DOHH2 (cell line): Measurements from ENCODE around the gene ZNF304.

Source experiments
- H3F3A ChIP-seq: fragments of 200-600 bp; sonication (generic), shearing (Covaris generic); 2 replicates; pipeline ENCODE4 v1.6.0; 2016; ENCODE audit warnings: antibody characterized with exemption, mild to moderate bottlenecking; ENCODE audit not compliant: control insufficient read depth, insufficient read depth
- H3K27ac ChIP-seq: fragments of 200-600 bp; sonication (generic); 2 replicates; pipeline ENCODE4 v1.5.1; 2014; ENCODE audit warnings: low read depth, mild to moderate bottlenecking, low read length, moderate library complexity
- H3K27me3 ChIP-seq: fragments of 200-600 bp; sonication (generic); 2 replicates; pipeline ENCODE4 v1.6.1; 2014; ENCODE audit warnings: mild to moderate bottlenecking, low read length, mixed read lengths; ENCODE audit not compliant: control insufficient read depth
- H3K36me3 ChIP-seq: fragments of 200-600 bp; sonication (generic); 2 replicates; pipeline ENCODE4 v1.6.1; 2014; ENCODE audit warnings: mild to moderate bottlenecking, low read length, moderate library complexity, mixed read lengths; ENCODE audit not compliant: control insufficient read depth
- H3K4me1 ChIP-seq: fragments of 200-600 bp; sonication (generic); 2 replicates; pipeline ENCODE4 v1.6.1; 2014; ENCODE audit warnings: mild to moderate bottlenecking, low read length, mixed read lengths; ENCODE audit not compliant: control insufficient read depth
- H3K4me2 ChIP-seq: fragments of 200-600 bp; sonication (generic); 2 replicates; pipeline ENCODE4 v1.6.0; 2014; ENCODE audit warnings: mild to moderate bottlenecking, low read length, moderate library complexity
- H3K4me3 ChIP-seq: fragments of 200-600 bp; sonication (generic); 2 replicates; pipeline ENCODE4 v1.5.1; 2014; ENCODE audit warnings: mild to moderate bottlenecking, low read length, mixed read lengths
- H3K79me2 ChIP-seq: fragments of 200-600 bp; sonication (generic); 2 replicates; pipeline ENCODE4 v1.6.1; 2014; ENCODE audit warnings: mild to moderate bottlenecking, low read length, mixed read lengths; ENCODE audit not compliant: control insufficient read depth
- H3K9me2 ChIP-seq: fragments of 200-600 bp; sonication (generic); replicated peaks from 2 replicates; pipeline ENCODE4 v1.6.1; 2014; ENCODE audit warnings: mild to moderate bottlenecking, low read length, mixed read lengths; ENCODE audit not compliant: control insufficient read depth
- H3K9me3 ChIP-seq: fragments of 200-600 bp; sonication (generic); 2 replicates; pipeline ENCODE4 v1.6.1; 2014; ENCODE audit warnings: antibody characterized with exemption, low read length, mixed read lengths; ENCODE audit not compliant: control insufficient read depth, insufficient read depth
- H4K20me1 ChIP-seq: fragments of 200-600 bp; sonication (generic); 2 replicates; pipeline ENCODE4 v1.6.0; 2014; ENCODE audit warnings: low read depth, mild to moderate bottlenecking, antibody characterized with exemption, low read length, moderate library complexity; ENCODE audit not compliant: control insufficient read depth, insufficient read depth
- EZH2phosphoT487 ChIP-seq: fragments of 200-600 bp; sonication (generic); IDR thresholded peaks from 2 replicates; pipeline ENCODE4 v1.6.1; 2017; ENCODE audit warnings: borderline replicate concordance, mild to moderate bottlenecking, antibody characterized with exemption, low read length, moderate library complexity, mixed read lengths
- TF ChIP-seq, protein P1 (sequence below): fragments of 200-600 bp; sonication (generic); IDR thresholded peaks from one replicate; pipeline ENCODE4 v1.5.1; 2014; ENCODE audit warnings: antibody characterized with exemption, mild to moderate bottlenecking, low read depth, low read length; ENCODE audit not compliant: poor library complexity, severe bottlenecking

The ZNF304 gene

GRCh38 chr19:57398868-57399267 lies 47.8 kb downstream of the ZNF304 start:
- H3K4me3 ChIP-seq = no peak overlapping the region
- H3K27ac ChIP-seq = no peak overlapping the region
- no peaks in the 10 kb centered on the region for H3K9me2 ChIP-seq
- 0 out of 2 replicates have a peak, but pooled peaks cover 3% of the 10 kb centered on the region for H3K36me3 ChIP-seq
- peaks cover 32% of the 10 kb centered on the region for H3K9me3 ChIP-seq
- TF ChIP-seq EZH2phosphoT487 = no peak
- TF ChIP-seq, protein P1, sequence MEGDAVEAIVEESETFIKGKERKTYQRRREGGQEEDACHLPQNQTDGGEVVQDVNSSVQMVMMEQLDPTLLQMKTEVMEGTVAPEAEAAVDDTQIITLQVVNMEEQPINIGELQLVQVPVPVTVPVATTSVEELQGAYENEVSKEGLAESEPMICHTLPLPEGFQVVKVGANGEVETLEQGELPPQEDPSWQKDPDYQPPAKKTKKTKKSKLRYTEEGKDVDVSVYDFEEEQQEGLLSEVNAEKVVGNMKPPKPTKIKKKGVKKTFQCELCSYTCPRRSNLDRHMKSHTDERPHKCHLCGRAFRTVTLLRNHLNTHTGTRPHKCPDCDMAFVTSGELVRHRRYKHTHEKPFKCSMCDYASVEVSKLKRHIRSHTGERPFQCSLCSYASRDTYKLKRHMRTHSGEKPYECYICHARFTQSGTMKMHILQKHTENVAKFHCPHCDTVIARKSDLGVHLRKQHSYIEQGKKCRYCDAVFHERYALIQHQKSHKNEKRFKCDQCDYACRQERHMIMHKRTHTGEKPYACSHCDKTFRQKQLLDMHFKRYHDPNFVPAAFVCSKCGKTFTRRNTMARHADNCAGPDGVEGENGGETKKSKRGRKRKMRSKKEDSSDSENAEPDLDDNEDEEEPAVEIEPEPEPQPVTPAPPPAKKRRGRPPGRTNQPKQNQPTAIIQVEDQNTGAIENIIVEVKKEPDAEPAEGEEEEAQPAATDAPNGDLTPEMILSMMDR = no peak
- no peaks in the 10 kb centered on the region for H3F3A ChIP-seq
- no peaks in the 10 kb centered on the region for H4K20me1 ChIP-seq
- H3K4me2 ChIP-seq = no peak overlapping the region
- no peaks in the 10 kb centered on the region for H3K4me1 ChIP-seq
- no peaks in the 10 kb centered on the region for H3K79me2 ChIP-seq
- H3K27me3 ChIP-seq = no peaks in the 10 kb centered on the region

DNA sequence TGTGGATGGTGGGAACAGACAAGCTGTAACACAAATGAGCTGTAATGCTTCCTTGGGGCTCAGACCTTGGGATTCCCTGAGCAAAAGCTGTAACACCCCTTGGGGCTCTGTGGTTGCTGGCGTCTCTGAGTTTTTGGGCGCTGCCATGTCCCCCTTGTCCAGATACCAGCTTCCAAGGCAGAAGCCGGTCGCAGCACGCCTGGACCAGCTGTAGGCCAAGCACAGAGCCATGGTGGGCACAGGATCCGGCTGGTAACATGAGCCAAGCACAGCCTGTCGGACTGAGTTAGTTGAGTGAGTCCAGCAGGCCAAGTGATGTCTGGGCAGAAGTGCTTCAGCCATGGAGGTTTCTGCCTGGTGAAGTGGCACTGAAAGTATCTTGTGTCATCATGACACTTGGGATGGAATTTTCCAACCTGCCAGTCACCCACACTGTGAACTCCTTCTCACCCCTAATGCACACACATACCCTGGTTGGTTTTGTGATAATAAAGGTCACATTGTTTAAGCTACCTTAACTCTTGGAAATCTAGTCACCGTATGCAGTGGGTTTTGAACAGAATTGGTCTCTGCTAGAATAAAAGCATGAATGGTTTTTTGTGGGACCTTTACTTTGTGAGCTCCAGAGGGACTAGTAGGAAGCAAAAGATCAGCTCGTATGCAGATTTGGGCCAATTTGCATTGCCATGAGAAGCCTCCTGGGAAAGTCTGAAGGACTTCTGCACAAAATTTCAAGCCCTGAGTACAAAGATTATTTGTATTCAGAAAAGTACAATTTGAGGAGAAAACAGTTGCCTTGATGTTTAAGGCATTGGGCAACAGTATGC lies 52.9 kb downstream of the ZNF304 start:
- Histone ChIP-seq H3F3A (no peaks in the 10 kb centered on the region), H3K4me2 (no peak overlapping the region), H3K4me1 (no peaks in the 10 kb centered on the region), H3K27me3 (no peaks in the 10 kb centered on the region), H3K9me2 (no peaks in the 10 kb centered on the region), H3K36me3 (no peaks in the 10 kb centered on the region), H3K27ac (no peak overlapping the region), H3K9me3 (peaks cover 40% of the 10 kb centered on the region), H3K79me2 (no peaks in the 10 kb centered on the region), H3K4me3 (no peak overlapping the region), H4K20me1 (no peaks in the 10 kb centered on the region)
- TF ChIP-seq EZH2phosphoT487 = no peak
- TF ChIP-seq, protein P1 = no peak

- Histone ChIP-seq H3K9me2 (no peaks in the 10 kb centered on the region), H3K27me3 (no peaks in the 10 kb centered on the region), H3K4me1 (peaks cover 6% of the 10 kb centered on the region), H3K9me3 (peaks cover 39% of the 10 kb centered on the region), H3K4me3 (no peak overlapping the region), H3K4me2 (no peak overlapping the region), H3K79me2 (peaks cover 4% of the 10 kb centered on the region), H3K27ac (no peak overlapping the region), H3K36me3 (no peaks in the 10 kb centered on the region), H4K20me1 (no peaks in the 10 kb centered on the region), H3F3A (no peaks in the 10 kb centered on the region)
- TF ChIP-seq EZH2phosphoT487 = no peak
- TF ChIP-seq, protein P1 = peak; percentile 69
These were observed 55.5 kb downstream of the ZNF304 start for GRCh38 chr19:57406516-57407123.
